GM13976 (cell line): ENCODE data around the gene ANP32A.

ENCODE experiments used
- DNase-seq: peaks from one replicate; pipeline ENCODE4 v3.0.0; 2012; ENCODE audit warnings: low spot score
- in situ Hi-C: fragments of 300-500 bp; cut with MboI; formaldehyde crosslinking; loops from one replicate; pipeline ENCODE4 v1.12.0; 2022; ENCODE audit warnings: low sequenced_read_pairs, mixed read lengths, inconsistent platforms; ENCODE audit not compliant: unreplicated experiment
- TF ChIP-seq, protein P1 (sequence below): IDR thresholded peaks from 2 replicates; pipeline ENCODE4 v1.5.1; 2012; ENCODE audit warnings: borderline replicate concordance, mild to moderate bottlenecking; ENCODE audit not compliant: insufficient read depth; ENCODE audit errors: extremely low read depth, missing control alignments, control extremely low read depth

ANP32A gene

DNA sequence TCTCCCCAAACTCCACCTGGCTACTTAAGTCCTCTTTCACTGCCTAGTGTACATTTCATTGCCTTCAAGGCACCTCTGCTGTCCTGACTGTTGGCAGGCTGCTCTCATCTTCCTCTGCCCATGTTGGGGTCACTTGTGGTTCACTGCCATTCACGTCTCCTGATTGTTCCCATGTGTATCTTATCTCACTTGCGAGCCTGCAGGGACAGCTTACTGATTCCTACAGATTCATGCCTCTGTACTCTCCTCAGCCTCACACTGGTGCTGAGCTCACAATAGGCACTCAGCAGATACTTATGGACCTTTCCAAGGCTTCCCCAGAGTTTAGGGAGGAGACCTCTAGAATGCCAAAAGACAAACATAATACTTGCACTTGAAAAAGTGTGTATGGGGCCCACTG, 28.8 kb upstream of the ANP32A start:
- TF ChIP-seq, protein P1, sequence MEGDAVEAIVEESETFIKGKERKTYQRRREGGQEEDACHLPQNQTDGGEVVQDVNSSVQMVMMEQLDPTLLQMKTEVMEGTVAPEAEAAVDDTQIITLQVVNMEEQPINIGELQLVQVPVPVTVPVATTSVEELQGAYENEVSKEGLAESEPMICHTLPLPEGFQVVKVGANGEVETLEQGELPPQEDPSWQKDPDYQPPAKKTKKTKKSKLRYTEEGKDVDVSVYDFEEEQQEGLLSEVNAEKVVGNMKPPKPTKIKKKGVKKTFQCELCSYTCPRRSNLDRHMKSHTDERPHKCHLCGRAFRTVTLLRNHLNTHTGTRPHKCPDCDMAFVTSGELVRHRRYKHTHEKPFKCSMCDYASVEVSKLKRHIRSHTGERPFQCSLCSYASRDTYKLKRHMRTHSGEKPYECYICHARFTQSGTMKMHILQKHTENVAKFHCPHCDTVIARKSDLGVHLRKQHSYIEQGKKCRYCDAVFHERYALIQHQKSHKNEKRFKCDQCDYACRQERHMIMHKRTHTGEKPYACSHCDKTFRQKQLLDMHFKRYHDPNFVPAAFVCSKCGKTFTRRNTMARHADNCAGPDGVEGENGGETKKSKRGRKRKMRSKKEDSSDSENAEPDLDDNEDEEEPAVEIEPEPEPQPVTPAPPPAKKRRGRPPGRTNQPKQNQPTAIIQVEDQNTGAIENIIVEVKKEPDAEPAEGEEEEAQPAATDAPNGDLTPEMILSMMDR: no peak
- in situ Hi-C loops: no loop called here
- no peak for DNase-seq

DNA sequence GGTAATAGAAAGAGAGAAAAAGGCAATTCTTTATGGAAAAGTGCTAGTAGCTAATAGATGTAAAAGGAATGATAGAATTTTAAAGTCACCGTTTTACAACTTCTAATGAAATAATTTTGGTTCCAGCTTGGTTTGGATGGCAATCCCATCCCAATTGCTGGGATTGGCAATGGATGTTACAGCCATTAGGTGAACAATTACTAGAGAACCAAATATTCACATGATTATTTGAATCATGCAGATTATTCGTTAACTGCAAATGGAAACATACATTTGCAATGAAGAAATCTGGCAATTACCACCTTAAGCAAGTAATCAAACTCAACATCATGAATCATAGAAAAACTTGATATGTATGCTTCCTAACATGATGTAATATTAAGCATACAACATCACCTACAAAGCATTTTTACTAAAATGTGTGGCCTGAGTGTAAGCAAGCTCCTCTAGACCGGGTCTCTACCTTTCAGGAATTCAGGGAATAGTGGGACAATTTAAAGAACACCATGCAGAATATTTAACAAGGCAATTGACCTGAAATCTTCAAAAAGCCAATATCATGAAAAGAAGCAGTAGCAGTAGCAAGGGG, 26.2 kb upstream of the ANP32A start:
- in situ Hi-C loops: no loop called here
- DNase-seq: no peak
- TF ChIP-seq, protein P1: no peak

DNA sequence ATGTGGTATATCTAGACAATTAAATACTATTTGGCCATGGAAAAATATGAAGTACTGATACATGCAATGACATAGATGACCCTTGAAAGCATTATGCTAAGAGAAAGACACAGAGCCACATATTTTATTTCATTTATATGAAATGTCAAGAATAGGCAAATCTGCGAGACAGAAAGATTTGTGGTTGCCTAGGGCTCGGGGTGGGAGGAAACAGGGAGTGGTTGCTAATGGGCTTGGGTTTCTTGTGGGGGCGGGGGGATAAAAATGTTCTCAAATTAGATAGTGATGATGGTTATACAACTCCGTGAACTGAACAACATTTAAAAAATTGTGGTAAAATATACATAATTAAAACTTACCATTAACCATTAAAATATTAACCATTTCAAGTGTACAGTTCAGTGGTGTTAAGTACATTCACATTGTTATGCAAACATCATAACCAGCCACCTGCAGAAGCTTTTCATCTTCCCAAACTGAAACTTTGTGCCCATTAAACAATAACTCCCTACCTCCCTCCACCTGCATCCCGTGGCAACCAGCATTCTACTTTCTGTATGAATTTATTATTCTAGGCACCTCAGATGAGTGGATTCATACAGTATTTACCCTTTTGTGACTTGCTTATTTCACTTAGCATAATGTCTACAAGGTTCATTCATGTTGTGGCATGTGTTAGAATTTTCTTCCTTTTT, 24.3 kb upstream of the ANP32A start:
- no peak for DNase-seq
- in situ Hi-C loops: no loop called here
- TF ChIP-seq, protein P1: no peak

DNA sequence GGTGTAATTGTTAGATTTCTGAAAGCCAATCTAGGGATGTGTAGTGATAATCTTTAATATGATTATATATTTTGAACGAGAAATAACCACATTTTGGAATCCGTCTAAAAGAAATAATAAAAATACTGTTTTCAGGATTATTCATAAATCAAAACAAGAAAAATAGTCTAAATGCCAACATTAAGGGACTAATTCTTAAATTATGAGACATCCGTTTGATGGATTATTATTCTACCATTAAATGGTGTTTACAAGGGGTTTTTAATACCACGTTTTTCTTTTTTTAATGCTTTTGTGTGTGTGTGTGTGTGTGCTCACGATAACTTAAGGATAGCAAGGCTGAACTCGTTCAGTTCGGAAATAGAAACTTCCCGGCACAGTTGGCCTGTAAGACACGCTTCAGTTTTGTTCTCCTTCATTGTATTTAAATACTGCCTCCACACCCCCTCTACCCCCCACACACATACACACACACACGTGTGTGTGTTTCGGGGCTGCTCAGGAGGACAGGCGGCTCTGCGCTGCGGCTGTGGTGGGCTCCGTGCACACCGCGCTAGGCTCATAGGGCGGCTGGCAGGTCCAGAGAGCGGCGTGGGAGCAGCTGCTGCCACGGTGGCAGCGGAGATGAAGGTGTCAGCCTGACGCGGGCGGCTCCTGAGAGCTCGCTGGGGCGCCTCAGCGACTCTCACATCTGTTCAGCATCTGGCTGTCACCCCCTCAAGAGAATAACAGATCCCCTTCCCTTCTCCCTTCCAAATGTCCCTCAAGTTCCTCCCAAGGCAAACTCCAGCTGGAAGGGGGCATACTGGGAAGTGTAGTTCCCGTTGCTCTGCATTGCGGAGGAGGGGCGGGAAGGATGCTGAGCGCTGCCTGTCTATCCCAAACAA, 23.0 kb upstream of the ANP32A start:
- TF ChIP-seq, protein P1: no peak
- peak; percentile 22 for DNase-seq
- in situ Hi-C loops: no loop called here

DNA sequence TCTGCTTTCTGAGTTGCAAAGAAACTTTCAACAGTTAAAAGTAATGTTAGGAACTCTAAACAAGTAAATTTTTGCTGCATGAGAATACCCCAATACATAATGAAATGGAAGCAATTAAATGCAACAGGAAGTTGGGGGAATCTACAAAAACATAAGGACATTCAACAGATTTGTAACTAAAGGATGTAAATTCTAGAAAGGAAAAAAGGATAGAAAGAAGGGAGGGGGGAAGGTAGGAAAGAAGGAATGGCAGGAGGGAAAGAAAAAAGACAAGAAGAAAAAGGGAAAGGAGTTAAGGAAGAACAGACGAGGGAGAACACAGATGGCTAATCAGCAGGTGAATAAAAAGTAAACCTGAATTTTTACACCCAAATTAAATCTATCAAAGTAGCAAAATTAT, 22.3 kb upstream of the ANP32A start:
- DNase-seq: no peak
- in situ Hi-C loops: no loop called here
- TF ChIP-seq, protein P1: no peak

DNA sequence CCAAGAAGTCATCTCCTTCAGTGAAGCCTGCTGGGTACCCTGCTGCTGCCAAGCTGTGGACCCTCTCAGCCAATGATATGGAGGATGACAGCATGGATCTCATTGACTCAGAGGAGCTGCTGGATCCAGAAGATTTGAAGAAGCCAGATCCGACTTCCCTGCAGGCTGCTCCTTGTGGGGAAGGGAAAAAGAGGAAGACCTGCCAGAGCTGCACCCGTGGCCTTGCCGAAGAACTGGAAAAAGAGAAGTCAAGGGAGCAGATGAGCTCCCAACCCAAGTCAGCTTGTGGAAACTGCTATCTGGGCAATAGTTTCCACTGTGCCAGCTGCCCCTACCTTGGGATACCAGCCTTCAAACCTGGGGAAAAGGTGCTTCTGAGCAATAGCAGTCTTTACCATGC, 13.7 kb upstream of the ANP32A start:
- in situ Hi-C loops: no loop called here
- no peak for DNase-seq
- TF ChIP-seq, protein P1: no peak
